GM19328 (cell line): Measurements from ENCODE around the gene ADORA1.

Experiments
- ATAC-seq: cut with Tn5 transposase; IDR thresholded peaks from one replicate; pipeline ENCODE4 v1.9.1; 2021; ENCODE audit warnings: mild to moderate bottlenecking, moderate library complexity; ENCODE audit not compliant: unreplicated experiment

The ADORA1 gene

GRCh38 chr1:203210350-203210749 is 82.8 kb downstream of the ADORA1 start:
- ATAC-seq, result no peak

GRCh38 chr1:203210988-203211387 is 83.5 kb downstream of the ADORA1 start:
- no peak for ATAC-seq

GRCh38 chr1:203211812-203212211 is 84.3 kb downstream of the ADORA1 start:
- ATAC-seq, result no peak

GRCh38 chr1:203213126-203213525 is 85.6 kb downstream of the ADORA1 start:
- no peak for ATAC-seq

- no peak for ATAC-seq
Observed at GRCh38 chr1:203214871-203215270, 87.3 kb downstream of the ADORA1 start.

GRCh38 chr1:203215573-203215972 is 88.0 kb downstream of the ADORA1 start:
- no peak for ATAC-seq

GRCh38 chr1:203216274-203217138 is 89.0 kb downstream of the ADORA1 start:
- no peak for ATAC-seq
